SK-N-MC (cell line): Measurements from ENCODE around the gene RXFP3.

Experiments
- DNase-seq: peaks from one replicate; pipeline ENCODE4 v3.0.0-alpha.2; 2011; ENCODE audit warnings: low read depth, low spot score
- H3K27ac ChIP-seq: fragments of 200-600 bp; sonication (generic); 2 replicates; pipeline ENCODE4 v1.5.1; 2016; ENCODE audit warnings: mixed run types
- H3K36me3 ChIP-seq: fragments of 200-600 bp; sonication (generic); 2 replicates; pipeline ENCODE4 v1.6.1; 2017; ENCODE audit warnings: antibody characterized with exemption, low read length, mixed read lengths; ENCODE audit not compliant: insufficient read depth
- H3K4me3 ChIP-seq: fragments of 200-600 bp; sonication (generic); 2 replicates; pipeline ENCODE4 v1.5.1; 2016
- H3K9ac ChIP-seq: fragments of 200-600 bp; sonication (generic); 2 replicates; pipeline ENCODE4 v1.8.0; 2017; ENCODE audit warnings: mixed run types, mixed read lengths; ENCODE audit not compliant: insufficient read length
- H3K9me3 ChIP-seq: fragments of 200-600 bp; sonication (generic); 2 replicates; pipeline ENCODE4 v1.6.1; 2017; ENCODE audit warnings: low read depth, mild to moderate bottlenecking, antibody characterized with exemption, low read length, moderate library complexity, mixed read lengths
- EZH2 ChIP-seq: fragments of 200-600 bp; sonication (generic); IDR thresholded peaks from one replicate; pipeline ENCODE4 v1.6.1; 2017; ENCODE audit warnings: antibody characterized with exemption
- FOXP2 ChIP-seq: optimal IDR thresholded peaks from 2 replicates; pipeline ENCODE3; 2011; ENCODE audit warnings: mild to moderate bottlenecking, moderate library complexity; ENCODE audit not compliant: insufficient read depth; ENCODE audit errors: extremely low read length, control extremely low read depth
- POLR2AphosphoS5 ChIP-seq: IDR thresholded peaks from 2 replicates; pipeline ENCODE4 v1.6.1; 2012; ENCODE audit warnings: mild to moderate bottlenecking, low read depth, low read length, borderline replicate concordance

The RXFP3 gene

DNA sequence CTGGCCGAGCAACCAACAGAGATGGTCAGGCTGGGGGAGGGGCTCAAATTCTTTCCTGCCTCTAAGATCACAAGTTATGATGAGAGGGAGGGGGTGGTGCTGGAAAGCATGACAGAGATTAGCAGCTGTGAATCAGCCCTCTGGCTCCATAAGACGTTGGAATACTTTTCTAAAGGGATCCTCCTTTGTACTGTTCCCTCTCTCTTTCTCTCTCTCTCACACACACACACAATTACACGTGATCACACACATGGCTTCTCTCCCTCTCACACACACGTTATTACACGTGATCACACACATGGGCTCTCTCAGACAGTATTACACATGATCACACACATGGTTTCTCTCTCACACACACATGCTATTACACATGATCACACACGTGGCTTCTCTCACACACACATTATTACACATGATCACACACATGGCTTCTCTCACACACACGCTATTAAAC, 48.5 kb downstream of the RXFP3 start, which contains the start of gene SLC45A2:
SLC45A2 (minus strand) TSS at position 23 of the 454 bp plus-strand sequence. CDS start 110 bp downstream, outside the sequence.
- H3K9ac ChIP-seq, result no peak within 1 kb of the TSS
- DNase-seq, result no peak
- H3K36me3 ChIP-seq, result peaks cover 24% of the 10 kb centered on the region
- TF ChIP-seq FOXP2 (no peak), POLR2AphosphoS5 (no peak), EZH2 (no peak)
- no peak within 1 kb of the TSS for H3K27ac ChIP-seq
- H3K4me3 ChIP-seq, result no peak within 1 kb of the TSS
- H3K9me3 ChIP-seq, result no peaks in the 10 kb centered on the region

- Histone ChIP-seq H3K9ac (no peak overlapping the region), H3K4me3 (no peak overlapping the region), H3K36me3 (peaks cover 24% of the 10 kb centered on the region), H3K27ac (no peak overlapping the region), H3K9me3 (no peaks in the 10 kb centered on the region)
- TF ChIP-seq FOXP2 (no peak), EZH2 (no peak), POLR2AphosphoS5 (no peak)
- no peak for DNase-seq
Observed at GRCh38 chr5:33985447-33985846, 49.3 kb downstream of the RXFP3 start.
